Dedifferentiated amniotic fluid mesenchymal stem cell (primary cell): ENCODE data around the gene FAHD2B.
"Not testable (repeated sequence)": the region's sequence is repeated elsewhere in the genome, so short reads cannot be mapped to it uniquely, and the experiment has no call there.

ENCODE experiments used
- DNase-seq: peaks from one replicate; pipeline ENCODE4 v3.0.0-alpha.2; 2016; ENCODE audit errors: extremely low spot score

The FAHD2B gene, protein sequence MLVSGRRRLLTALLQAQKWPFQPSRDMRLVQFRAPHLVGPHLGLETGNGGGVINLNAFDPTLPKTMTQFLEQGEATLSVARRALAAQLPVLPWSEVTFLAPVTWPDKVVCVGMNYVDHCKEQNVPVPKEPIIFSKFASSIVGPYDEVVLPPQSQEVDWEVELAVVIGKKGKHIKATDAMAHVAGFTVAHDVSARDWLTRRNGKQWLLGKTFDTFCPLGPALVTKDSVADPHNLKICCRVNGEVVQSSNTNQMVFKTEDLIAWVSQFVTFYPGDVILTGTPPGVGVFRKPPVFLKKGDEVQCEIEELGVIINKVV

DNA sequence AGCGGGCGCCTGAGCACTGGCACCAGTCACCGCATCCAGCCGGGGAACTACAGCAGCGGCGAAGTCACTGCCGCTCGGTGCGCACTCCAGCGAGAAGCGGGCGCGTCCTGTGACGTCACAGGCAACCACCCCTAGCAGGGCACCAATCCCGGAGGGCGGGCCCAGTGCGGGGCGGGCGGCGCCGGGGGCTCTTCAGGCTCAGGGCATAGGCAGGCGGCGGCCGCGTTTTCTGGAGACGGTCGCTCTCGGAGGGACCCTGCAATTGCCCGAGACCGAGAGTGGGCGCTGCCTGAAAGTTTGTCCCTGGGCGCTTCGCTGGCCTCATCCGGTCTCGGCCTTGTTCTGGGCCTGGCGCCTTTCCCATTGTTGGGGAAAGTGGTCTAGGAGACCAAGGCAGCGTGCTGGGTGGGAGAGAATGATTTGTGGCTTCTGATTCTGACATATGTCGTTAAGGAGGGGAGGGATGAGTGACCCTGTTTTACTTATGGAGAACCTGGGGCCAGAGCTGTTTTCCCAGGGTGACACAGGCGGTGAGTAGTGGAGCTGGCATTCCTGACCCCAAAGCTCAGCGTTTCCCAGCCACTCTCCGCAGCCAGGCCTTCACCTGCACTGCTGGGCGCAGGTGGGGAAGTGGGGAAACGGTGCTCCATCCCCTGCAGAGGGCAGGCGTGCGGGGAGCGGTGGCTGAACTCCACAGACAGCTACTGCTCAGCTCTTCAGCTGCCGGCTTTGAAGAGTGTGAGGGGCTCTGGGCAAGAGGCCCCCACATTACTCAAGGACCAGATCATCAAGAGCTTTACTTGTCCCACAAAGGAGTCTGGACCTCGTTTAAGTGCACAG lies at the start of gene FAHD2B:
Gene FAHD2B, minus strand, starts transcription at position 111 of the 840 bp plus-strand sequence. CDS start 3,176 bp downstream, outside the sequence.
- not testable (repeated sequence) for DNase-seq

DNA sequence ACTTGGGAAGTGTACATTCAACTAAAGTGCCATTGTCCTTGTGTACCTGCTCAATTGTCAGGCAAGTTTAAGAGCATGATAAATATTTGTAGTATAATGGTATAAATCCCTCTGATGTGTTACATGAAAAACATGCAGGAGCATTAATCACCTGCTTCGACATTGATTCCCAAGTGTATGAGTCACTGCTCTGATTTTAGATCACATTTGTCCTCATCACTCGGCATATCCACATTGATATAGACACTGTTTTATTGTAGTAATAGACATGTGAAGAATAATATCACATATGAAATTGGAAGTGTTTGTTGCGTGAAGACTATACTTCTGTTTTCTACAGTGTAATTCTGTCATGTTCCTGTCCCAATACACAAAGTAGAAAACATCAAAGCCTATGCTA lies 49.3 kb upstream of the FAHD2B start:
- not testable (repeated sequence) for DNase-seq

DNA sequence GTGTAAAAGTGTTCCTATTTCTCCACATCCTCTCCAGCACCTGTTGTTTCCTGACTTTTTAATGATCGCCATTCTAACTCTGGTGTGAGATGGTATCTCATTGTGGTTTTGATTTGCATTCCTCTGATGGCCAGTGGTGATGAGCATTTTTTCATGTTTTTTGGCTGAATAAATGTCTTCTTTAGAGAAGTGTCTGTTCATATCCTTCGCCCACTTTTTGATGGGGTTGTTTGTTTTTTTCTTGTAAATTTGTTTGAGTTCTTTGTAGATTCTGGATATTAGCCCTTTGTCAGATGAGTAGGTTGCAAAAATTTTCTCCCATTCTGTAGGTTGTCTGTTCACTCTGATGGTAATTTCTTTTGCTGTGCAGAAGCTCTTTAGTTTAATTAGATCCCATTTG lies 34.4 kb upstream of the FAHD2B start:
- not testable (repeated sequence) for DNase-seq

DNA sequence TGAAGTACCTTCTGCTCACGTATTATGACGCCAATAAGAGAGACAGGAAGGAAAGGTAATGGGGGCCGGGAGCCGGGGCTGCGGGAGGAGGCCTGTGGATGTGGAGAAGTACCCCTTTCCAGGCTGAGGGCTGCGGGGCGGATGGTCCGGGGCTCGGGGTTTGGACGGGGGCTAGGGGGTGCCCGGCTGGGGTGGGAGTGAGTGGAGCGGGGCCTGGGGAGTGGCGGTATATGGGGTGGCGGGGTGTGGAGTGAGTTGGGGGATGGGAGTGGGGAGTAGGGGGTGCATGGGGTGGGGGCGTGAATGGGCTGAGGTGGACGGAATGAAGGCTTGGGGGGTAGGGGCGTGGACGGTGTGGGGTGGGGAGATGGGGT lies 19.2 kb upstream of the FAHD2B start:
- not testable (repeated sequence) for DNase-seq

GRCh38 chr2:97113050-97113881 lies 18.6 kb upstream of the FAHD2B start, which contains the start of gene ANKRD36:
Gene ANKRD36, plus strand, starts transcription at chr2:97113153. Its CDS starts 587 bp downstream, at chr2:97113740.
- peak; percentile 64 for DNase-seq

DNA sequence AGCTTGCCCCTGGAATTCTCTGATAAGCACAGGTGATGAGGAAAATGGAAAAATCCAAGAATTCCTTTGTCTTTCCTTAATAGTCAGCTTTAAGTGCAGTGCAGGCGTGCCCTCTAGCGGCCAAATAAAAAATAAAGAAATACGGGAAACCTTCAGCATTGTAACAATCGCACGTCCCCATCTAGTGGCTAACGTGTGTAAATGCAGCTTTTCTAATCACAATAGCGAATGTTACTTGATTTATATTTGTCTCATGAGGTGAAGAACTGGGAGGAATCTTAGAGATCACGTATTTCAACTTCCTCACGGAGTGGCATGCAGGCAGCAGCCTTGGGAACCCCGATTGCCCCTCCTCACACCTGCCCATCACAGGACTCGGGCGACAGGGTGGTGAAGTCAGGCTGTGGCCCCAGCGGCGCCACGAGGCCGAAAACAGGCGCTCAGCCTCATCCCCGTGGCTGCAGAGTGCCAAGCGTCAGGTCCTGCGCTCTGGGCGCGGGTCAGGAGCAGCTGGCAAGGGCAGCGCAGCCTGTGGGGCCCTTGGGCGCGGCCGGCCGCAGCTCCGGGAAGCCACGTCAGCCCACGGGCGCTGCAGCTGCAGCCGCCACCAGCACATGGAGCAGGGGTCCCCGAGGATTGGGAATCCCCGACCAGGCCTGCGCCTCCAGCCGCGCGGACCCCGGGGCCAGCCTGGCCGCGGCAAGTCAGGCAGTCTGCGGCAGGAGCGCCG lies 17.8 kb upstream of the FAHD2B start:
- peak; percentile 16 for DNase-seq

GRCh38 chr2:97111246-97111645 lies 16.6 kb upstream of the FAHD2B start:
- DNase-seq: not testable (repeated sequence)

DNA sequence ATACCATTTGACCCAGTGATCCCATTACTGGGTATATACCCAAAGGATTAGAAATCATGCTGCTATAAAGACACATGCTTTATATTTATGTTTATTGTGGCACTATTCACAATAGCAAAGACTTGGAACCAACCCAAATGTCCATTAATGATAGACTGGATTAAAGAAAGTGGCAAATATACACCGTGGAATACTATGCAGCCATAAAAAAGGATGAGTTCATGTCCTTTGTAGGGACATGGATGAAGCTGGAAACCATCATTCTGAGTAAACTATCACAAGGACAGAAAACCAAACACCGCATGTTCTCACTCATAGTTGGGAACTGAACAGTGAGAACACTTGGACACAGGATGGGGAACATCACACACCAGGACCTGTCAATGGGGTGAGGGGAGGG lies 12.2 kb upstream of the FAHD2B start:
- DNase-seq: not testable (repeated sequence)

GRCh38 chr2:97098786-97099372 lies 4.2 kb upstream of the FAHD2B start:
- DNase-seq: not testable (repeated sequence)

DNA sequence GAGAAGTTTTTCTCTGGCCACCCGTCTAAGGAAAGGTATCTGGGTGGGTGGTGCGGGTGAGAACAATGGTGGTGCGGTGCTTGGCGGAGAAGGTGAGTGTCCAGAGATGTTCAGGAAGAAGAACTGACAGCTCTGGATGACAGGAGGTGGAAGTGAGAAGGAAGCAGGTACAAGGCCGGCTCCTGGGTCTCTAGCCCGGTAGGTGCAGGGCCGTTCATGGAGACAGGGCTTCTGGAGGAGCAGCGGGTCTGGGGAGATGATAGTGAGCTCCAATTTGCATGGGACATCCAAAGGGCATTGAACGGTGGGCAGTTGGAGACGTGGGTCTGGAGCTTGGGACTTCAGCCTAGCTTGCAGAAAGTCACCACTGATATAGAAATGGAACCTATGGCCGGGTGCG lies 979 bp upstream of the FAHD2B start:
- DNase-seq: no peak

- DNase-seq: not testable (repeated sequence)
Measured at GRCh38 chr2:97093983-97094771, 505 bp downstream of the FAHD2B start.

DNA sequence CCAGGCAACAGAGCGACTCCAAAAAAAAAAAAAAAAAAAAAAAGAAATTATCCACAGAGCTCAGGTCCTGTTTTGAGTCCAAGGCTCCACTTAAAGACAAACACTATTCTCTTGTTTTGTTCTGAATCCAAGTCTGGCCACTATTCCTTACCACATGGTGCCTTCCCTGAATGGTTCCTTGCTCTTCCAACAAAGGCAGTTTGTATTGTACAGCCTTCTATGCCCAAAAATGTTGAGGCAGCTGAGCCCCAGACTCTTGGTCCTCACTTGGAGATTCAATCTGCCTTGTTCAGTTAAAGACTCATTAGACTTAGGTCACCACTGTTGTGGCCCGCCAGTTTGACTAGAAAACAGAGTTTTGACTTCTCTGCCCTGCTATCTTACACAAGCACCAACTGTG lies 1.7 kb downstream of the FAHD2B start:
- not testable (repeated sequence) for DNase-seq

- not testable (repeated sequence) for DNase-seq
Measured at GRCh38 chr2:97088706-97089105, 6.0 kb downstream of the FAHD2B start.

DNA sequence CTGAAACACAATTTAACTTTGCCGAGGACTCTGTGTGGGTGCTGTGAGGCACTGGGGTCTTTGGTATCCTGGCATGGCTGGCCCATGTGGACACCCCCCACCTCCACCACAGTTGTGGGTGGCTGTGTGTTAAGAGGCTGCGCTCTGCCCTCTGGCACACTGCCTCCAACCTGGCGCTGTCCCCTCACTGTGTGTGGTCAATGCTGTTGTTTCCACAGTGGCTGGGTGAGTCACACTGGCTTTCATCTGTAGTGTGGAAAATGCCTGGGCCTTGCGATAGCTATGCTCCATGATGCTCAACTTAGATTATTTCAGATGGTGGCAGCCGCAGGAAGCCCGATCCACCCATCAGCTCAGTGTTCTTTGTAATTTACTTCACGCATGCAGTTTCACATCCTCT lies 9.6 kb downstream of the FAHD2B start:
- DNase-seq: not testable (repeated sequence)

DNA sequence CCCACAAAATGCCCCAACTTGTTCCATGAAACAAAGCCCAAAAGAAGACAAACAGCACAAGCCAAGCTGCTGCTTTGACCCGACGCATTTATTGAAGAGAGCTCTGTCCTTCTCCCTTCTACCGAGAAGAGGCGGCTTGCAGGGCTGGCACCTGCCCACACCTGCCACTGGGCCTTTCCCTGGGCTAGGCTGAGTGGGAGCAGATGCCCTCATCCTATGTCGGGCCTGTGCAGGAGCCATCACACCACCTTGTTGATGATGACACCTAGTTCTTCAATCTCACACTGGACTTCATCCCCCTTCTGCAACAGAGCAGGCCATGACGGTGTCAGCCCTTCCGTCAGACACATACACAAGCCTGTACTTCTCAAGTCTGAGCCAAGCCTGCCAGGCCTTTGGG lies 11.2 kb downstream of the FAHD2B start:
- not testable (repeated sequence) for DNase-seq

DNA sequence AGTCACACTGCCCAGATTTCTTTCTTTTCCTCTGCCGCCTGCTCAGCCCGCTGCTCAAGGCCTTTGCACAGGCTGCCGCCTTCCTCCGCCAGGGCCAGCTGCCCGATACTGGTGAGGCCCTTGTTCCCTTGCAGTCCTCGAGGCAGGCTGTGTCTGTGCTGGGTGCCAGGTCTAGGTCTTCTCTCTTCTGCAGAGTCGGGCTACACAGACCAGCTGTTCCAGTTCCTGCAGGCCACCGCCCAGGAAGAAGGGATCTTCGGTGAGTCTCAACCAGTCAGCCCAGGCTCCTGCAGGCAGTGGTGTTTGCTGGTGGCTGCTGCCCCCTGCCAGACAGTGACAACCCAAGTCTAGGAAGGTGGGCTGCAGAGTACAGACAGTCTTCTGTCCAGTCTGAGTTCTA lies 12.5 kb downstream of the FAHD2B start:
- DNase-seq: not testable (repeated sequence)

DNA sequence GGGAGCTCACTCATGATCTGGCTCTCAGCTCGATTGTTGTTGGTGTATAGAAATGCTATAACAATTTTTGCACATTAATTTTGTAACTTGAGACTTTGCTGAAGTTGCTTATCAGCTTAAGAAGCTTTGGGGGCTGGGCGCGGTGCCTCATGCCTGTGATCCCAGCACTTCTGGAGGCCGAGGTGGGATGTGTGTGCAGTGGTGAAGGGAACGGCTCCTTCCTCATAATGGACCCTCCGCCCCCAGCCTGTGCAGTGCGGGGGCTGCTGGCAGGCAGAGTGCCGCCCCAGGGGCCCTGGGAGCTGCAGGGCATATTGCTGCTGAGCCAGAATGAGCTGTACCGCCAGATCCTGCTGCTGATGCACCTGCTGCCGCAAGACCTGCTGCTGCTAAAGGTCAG lies 13.8 kb downstream of the FAHD2B start:
- not testable (repeated sequence) for DNase-seq

DNA sequence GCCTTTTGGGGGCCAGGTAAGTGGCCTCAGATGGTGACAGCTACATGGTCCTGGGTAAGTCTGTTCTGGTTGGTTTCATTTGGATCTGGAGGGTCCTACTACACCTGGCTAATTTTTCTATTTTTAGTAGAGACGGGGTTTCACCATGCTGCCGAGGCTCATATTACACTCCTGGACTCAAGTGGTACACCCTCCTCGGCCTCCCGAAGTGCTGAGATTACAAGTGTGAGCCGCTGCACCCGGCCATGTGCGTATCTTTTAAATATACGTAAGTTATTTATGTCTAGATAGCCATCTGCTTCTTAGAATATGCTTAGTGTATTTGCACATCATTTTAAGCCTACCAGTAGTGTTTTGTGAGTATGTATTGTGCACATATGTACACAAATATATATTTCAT lies 17.5 kb downstream of the FAHD2B start:
- DNase-seq: not testable (repeated sequence)

DNA sequence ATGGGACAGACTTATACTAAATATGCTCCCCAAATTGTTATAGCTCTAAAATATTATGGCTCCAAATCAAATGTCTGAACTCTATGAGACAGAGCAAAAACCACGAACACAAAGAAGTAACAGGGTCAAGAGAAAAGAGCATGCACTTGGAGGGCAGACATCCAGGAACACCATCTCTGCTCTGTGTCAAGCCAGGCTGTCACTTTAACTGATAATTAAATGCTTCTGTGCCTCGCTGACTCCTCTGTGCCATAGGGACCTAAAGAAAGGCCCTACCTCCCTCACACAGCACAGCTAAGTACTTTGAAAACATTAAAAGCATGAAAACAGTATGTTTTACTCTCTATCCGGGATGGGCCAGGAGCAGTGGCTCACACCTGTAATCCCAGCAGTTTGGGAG lies 23.8 kb downstream of the FAHD2B start:
- DNase-seq: not testable (repeated sequence)

GRCh38 chr2:97068722-97069121 lies 26.0 kb downstream of the FAHD2B start:
- DNase-seq: not testable (repeated sequence)
